IPS-20b (cell line): ENCODE measurements around the gene CGB3.
"Not testable (repeated sequence)": the region's sequence is repeated elsewhere in the genome, so short reads cannot be mapped to it uniquely, and the experiment has no call there.

Source experiments
- H3K27ac ChIP-seq: one replicate; pipeline ENCODE4 v1.5.1; 2013; ENCODE audit warnings: low read length
- H3K27me3 ChIP-seq: 2 replicates; pipeline ENCODE4 v1.6.1; 2013; ENCODE audit warnings: mild to moderate bottlenecking, low read length, inconsistent platforms; ENCODE audit not compliant: insufficient read depth
- H3K36me3 ChIP-seq: 2 replicates; pipeline ENCODE4 v1.6.1; 2013; ENCODE audit warnings: low read depth, mild to moderate bottlenecking, inconsistent platforms, low read length, moderate library complexity; ENCODE audit not compliant: insufficient read depth
- H3K4me1 ChIP-seq: 2 replicates; pipeline ENCODE4 v1.6.1; 2013; ENCODE audit warnings: mild to moderate bottlenecking, control low read depth, inconsistent platforms, low read length, moderate library complexity; ENCODE audit not compliant: insufficient read depth
- H3K4me3 ChIP-seq: 2 replicates; pipeline ENCODE4 v1.5.1; 2013; ENCODE audit warnings: mild to moderate bottlenecking, low read length, inconsistent platforms
- H3K9ac ChIP-seq: 2 replicates; pipeline ENCODE4 v1.6.1; 2013; ENCODE audit warnings: low read depth, mild to moderate bottlenecking, inconsistent platforms, low read length, moderate library complexity
- H3K9me3 ChIP-seq: 2 replicates; pipeline ENCODE4 v1.6.1; 2013; ENCODE audit warnings: mild to moderate bottlenecking, low read depth, low read length, inconsistent platforms; ENCODE audit not compliant: insufficient read depth

The CGB3 gene

DNA sequence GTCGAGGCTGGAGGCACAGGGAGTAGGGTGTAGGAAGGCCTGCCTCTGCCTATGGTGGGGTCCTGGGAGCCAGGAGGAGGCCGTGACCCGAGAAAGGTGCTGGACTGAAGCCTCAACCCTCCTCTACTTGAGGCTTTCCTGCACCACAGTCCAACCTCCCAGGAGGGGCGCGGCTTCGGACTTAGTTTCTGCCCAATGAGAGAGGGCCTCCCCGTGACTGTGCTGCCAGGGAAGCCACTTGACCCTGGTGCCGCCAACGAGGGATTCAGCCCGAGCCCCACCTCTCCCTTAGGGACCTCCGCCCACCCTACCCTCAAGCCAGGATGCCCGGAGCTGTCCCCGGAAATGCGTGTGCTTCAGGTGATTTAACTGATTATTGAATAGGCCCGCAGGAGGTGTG is at the start of gene CGB3:
TSS of gene CGB3 (minus strand) at position 101 of the 400 bp plus-strand sequence. CDS start 362 bp downstream, outside the sequence.
- H3K27me3 ChIP-seq: peaks cover 24% of the 10 kb centered on the region
- H3K4me1 ChIP-seq, H3K4me3 ChIP-seq, H3K9ac ChIP-seq, H3K9me3 ChIP-seq, H3K36me3 ChIP-seq, H3K27ac ChIP-seq: not testable (repeated sequence)

DNA sequence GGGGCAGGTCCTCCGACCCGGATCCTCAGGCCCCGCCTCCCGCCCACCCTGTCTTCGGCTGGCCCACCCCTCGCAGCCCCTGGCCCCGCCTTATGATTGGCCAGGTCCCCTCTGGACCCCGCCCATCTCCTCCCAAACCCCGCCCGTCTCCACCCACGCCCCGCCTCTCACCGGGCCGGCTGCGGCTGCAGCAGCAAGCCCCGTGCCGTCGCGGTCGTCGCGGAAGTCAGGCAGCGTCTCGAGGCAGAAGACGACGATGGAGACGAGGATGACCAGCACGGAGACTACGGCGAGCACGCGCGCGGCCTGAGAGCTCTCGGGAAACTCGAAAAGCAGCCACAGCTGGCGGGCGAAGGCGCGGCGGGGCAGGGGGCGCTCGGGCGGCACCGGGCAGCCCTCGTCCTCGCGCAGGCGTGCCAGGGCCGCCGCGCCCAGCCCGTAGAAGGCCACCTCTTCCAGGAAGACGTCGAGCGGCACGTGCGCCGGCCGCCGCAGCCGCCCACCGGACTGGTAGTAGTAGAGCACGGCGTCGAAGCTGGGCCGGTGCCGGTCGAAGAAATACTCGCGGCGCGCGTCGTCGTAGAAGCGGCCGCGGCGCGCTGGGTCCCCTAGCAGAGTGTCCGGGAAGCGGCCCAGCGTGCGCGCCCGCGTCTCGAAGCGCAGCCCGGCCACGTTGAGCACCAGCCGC is 47.9 kb upstream of the CGB3 start:
- Histone ChIP-seq H3K27me3 (peaks cover 72% of the 10 kb centered on the region), H3K36me3 (no peaks in the 10 kb centered on the region), H3K4me1 (no peaks in the 10 kb centered on the region), H3K9me3 (no peaks in the 10 kb centered on the region), H3K4me3 (no peak overlapping the region), H3K9ac (no peak overlapping the region), H3K27ac (no peak overlapping the region)

DNA sequence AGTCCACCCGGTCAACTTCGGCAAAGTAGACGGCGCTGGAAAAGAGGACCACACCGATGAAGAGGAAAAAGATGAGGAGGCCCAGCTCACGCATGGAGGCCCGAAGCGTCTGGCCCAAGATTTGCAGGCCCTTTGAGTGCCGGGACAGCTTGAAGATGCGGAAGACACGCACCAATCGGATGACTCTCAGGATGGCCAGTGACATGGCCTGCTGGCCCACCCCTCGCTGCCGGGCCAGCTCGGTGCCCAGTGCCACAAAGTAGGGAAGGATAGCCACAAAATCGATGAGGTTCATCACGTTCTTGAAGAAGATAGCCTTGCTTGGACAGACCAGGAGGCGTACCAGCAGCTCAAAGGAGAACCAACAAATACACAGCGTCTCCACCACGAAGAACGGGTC is 46.3 kb upstream of the CGB3 start:
- Histone ChIP-seq H3K27ac (no peak overlapping the region), H3K4me1 (peaks cover 11% of the 10 kb centered on the region), H3K27me3 (peaks cover 88% of the 10 kb centered on the region)

DNA sequence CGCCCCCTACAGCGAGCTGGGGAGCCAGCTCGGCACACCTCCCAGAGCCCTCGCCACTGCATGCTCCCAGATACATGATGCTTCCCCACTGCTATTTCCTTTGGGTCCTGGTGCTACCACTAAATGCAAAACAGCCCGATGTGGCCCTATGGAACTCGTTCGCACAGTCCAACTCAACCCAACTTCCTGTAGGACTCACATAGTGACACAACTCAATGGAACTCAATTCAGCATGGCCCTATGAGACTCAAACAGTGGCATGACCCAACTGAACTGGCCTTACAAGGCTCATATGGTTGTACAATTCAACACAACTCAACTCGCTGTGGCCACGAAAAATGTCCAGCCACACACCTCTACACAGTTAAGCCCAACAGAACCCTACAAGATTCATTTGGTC is 44.9 kb upstream of the CGB3 start:
- H3K9ac ChIP-seq: no peak overlapping the region
- peaks cover 88% of the 10 kb centered on the region for H3K27me3 ChIP-seq
- H3K4me3 ChIP-seq: no peak overlapping the region
- no peaks in the 10 kb centered on the region for H3K9me3 ChIP-seq
- no peaks in the 10 kb centered on the region for H3K36me3 ChIP-seq
- no peak overlapping the region for H3K27ac ChIP-seq
- peaks cover 15% of the 10 kb centered on the region for H3K4me1 ChIP-seq

More for the DNA sequence above, 46.3 kb upstream of the CGB3 start:
- no peaks in the 10 kb centered on the region for H3K9me3 ChIP-seq
- no peak overlapping the region for H3K9ac ChIP-seq
- H3K4me3 ChIP-seq: no peak overlapping the region
- H3K36me3 ChIP-seq: no peaks in the 10 kb centered on the region

DNA sequence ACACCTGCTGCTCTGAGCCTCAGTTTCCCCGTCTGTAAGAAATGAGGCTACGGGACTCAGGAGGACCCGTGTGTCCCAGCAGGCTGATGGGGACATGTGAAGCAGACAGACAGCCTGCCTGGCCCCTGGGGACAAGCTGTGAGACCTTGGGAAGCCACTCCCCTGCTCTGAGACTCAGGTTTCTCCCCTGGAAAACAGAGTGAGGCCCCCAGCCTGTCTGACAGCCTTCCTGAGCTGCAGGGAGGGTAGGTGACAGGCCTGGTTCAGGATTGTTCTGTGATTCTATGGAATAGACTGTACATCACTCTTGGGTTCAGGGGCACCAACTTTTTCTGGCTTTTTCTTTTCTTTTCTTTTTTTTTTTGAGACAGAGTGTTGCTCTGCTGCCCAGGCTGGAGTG is 43.4 kb upstream of the CGB3 start:
- H3K9me3 ChIP-seq: no peaks in the 10 kb centered on the region
- H3K27me3 ChIP-seq: peaks cover 75% of the 10 kb centered on the region
- no peak overlapping the region for H3K9ac ChIP-seq
- H3K27ac ChIP-seq: no peak overlapping the region
- no peaks in the 10 kb centered on the region for H3K36me3 ChIP-seq
- H3K4me3 ChIP-seq: no peak overlapping the region
- H3K4me1 ChIP-seq: peaks cover 17% of the 10 kb centered on the region

DNA sequence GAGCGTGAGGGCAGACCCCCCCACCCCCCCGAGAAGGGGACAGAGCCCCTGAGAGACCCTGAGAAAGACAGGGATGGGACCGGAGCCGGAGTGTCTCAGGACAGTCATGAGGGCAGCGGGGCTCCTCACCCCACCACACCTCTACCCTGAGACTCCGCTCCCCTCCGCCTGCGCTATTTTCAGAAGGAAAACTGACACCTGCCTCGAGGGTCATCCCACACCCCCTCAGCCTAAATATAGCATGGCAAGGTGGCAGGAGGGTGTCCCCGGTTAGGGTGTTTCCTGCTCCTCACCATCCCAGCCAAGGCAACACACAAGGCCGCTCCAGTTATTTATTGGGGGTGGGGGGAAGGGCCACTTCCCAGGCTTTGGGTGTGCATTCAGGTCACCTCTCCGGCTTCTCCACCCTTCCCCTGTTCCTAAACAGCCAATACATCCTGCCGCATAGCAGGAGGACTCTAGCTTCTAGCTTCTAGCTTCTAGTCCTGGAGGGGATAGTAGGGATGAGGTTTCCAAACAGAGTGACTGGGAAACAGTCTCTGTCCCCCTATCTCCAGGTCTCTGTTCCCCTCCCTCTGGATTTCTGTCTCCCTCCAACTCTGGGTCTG is 41.9 kb upstream of the CGB3 start:
- peaks cover 63% of the 10 kb centered on the region for H3K27me3 ChIP-seq
- no peaks in the 10 kb centered on the region for H3K36me3 ChIP-seq
- H3K9ac ChIP-seq: no peak overlapping the region
- no peaks in the 10 kb centered on the region for H3K9me3 ChIP-seq
- H3K4me1 ChIP-seq: peaks cover 17% of the 10 kb centered on the region
- no peak overlapping the region for H3K4me3 ChIP-seq
- H3K27ac ChIP-seq: no peak overlapping the region

DNA sequence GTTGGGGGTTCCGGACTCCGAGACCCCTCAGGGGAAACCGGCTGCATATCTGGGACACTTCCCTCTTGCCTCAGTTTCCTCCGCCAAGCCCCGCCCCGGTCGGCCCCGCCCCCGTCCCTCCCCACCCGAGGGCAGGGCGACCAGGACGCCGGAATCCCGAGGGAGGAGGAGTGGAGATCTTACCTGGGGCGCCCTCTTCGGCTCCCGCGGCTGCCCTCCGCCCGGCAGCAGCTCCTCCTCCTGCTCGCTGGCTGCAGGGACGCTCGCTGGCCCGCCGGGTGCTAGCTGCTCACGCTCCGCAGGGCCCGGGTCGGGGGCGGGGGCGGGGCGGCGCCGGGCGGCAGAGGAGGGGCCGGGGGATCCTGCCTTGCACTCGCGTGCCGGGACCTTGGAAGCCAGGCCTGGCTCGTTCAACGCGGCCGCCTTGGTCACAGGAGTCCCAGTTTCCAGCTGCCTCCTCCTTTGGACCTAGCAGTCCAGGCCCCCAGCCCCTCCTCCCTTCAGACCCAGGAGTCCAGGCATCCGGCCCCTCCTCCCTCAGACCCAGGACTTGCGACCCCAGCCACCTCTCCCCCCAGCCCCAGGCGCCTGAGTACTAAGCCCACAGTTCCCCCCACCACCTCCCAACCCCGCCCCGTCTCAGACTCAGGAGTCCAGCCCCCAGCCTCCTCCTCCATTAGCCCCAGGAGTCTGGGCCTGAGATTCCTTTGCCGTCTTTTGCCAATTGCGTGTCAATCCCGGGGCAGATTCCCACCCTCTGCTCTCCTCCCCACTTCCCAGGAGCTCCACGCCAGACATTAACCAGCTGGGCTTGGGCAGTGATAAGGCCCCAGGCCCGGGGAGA is 40.9 kb upstream of the CGB3 start, which contains the start of gene NTF4:
TSS of gene NTF4 (minus strand) at position 51 of the 844 bp plus-strand sequence. CDS start 2,821 bp downstream, outside the sequence.
- Histone ChIP-seq H3K27me3 (peaks cover 55% of the 10 kb centered on the region), H3K9ac (peak within 1 kb of the TSS; percentile 45), H3K9me3 (no peaks in the 10 kb centered on the region), H3K4me1 (peaks cover 17% of the 10 kb centered on the region), H3K27ac (no peak within 1 kb of the TSS), H3K4me3 (peak within 1 kb of the TSS; percentile 48; the same call in 1 of the 2 replicates), H3K36me3 (no peaks in the 10 kb centered on the region)

DNA sequence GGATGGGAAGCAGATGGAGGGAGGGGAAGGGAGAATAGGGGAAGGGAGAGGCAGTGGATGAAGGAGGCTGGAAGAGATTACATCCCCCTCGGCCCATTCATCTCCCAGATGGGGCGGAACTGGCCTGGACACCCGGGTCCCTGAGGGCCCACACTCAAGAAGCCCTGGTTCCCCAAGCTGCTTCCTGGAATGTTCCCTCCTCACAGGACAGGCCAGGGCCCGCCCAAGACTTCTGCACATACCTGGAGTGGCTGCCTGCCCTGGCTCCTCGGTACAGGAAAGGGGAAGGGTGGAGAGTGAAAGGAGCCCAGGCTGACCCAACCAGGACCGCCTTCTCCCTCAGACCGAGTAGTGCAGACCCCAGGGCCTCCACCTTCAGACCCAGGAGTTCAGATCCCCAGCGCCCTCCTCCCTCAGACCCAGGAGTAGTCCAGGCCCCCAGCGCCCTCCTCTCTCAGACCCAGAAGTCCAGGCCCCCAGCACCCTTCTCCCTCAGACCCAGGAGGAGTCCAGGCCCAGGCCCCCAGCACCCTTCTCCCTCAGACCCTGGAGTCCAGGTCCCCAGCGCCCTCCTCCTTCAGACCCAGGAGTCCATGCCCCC is 40.0 kb upstream of the CGB3 start:
- Histone ChIP-seq H3K9me3 (no peaks in the 10 kb centered on the region), H3K27ac (no peak overlapping the region), H3K36me3 (no peaks in the 10 kb centered on the region), H3K27me3 (peaks cover 52% of the 10 kb centered on the region), H3K4me1 (peaks cover 17% of the 10 kb centered on the region), H3K4me3 (peak overlapping the region; percentile 48; the same call in 1 of the 2 replicates), H3K9ac (no peak overlapping the region)

DNA sequence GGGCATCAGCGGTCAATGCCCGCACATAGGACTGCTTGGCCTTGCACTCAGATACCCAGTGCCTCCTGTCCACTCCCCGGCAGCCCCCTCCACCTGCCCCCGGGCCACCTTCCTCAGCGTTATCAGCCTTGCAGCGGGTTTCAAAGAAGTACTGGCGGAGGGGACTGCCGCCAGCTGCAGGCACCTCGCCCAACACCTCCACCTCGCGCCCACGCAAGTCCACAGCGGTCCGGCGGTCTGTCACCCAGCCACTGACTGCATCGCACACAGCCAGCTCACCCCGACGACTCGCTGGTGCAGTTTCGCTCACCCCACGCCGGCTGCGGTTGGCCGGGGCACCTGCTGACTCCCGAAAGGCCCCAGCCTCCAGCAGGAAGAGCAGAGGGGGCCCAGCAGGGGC is 37.3 kb upstream of the CGB3 start:
- H3K9ac ChIP-seq: no peak overlapping the region
- H3K36me3 ChIP-seq: no peaks in the 10 kb centered on the region
- H3K27ac ChIP-seq: no peak overlapping the region
- peaks cover 54% of the 10 kb centered on the region for H3K27me3 ChIP-seq
- H3K4me1 ChIP-seq: peaks cover 20% of the 10 kb centered on the region
- H3K9me3 ChIP-seq: no peaks in the 10 kb centered on the region
- H3K4me3 ChIP-seq: no peak overlapping the region

DNA sequence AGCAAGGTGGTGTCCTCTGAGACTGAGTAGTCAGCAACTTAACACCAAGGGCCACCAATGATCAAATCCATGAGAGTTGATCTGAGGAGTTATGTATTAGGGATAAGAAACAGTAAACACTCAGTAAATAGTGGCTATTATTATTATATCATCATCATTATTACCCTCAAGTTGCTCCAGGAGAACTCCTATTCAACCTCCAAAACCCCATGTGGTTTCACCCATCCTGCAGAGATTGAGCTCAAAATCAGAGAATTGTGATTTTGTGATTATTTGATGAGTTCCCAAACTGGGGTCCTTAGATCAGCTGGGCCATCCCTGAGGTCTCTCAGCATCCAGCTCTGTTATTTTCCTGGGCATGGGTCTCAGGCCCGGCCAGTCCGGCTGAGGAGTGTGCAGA is 36.9 kb upstream of the CGB3 start:
- Histone ChIP-seq H3K27ac (no peak overlapping the region), H3K9ac (no peak overlapping the region), H3K36me3 (no peaks in the 10 kb centered on the region), H3K27me3 (peaks cover 54% of the 10 kb centered on the region), H3K4me1 (peaks cover 15% of the 10 kb centered on the region), H3K9me3 (no peaks in the 10 kb centered on the region), H3K4me3 (no peak overlapping the region)

DNA sequence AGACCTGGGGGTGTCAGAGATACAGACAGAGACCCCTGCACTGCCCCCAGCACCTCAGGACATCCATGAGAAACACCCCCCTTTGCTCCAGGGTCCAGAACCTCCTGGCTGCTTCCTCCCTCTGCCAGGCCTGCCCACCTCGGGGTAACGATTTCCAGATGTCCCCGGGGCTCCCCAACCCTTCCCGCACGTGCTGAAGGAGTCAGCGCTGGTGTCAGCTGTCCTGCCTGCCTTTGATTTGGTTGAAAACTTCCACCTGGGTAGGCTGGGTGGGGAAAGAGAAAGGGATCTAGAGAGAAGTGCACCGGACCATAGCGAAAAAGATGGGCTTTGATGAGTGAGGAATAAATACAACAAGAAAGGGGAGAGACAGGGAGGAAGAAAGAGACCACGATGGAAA is 34.9 kb upstream of the CGB3 start:
- Histone ChIP-seq H3K4me3 (no peak overlapping the region), H3K36me3 (no peaks in the 10 kb centered on the region), H3K27ac (no peak overlapping the region), H3K27me3 (peaks cover 56% of the 10 kb centered on the region), H3K9ac (no peak overlapping the region), H3K9me3 (no peaks in the 10 kb centered on the region), H3K4me1 (peaks cover 6% of the 10 kb centered on the region; the same call in 1 of the 2 replicates)
